ENCODE data around the gene TANC1.

GRCh38 chr2:158955842-158956365, 12.5 kb upstream of the TANC1 start:
- TF ChIP-seq CTCF (conservative IDR thresholded peaks at IDR 0.05; ENCODE audit: low read length) (no peak), EZH2phosphoT487 (IDR thresholded peaks at IDR 0.05; ENCODE audit: borderline replicate concordance) (no peak)
